GM12892 (cell line): ENCODE results near the gene LMAN1.

Source experiments
- POLR2A ChIP-seq: IDR thresholded peaks from 2 replicates; pipeline ENCODE4 v1.6.1; 2011; ENCODE audit warnings: low read depth, low read length, control low read depth
- POLR2AphosphoS5 ChIP-seq: IDR thresholded peaks from 2 replicates; pipeline ENCODE4 v1.6.1; 2011; ENCODE audit warnings: low read depth, low read length, control low read depth
- TAF1 ChIP-seq: IDR thresholded peaks from 2 replicates; pipeline ENCODE4 v1.6.1; 2011; ENCODE audit warnings: low read depth, mild to moderate bottlenecking, control low read depth, low read length, borderline replicate concordance

- no peak for TF ChIP-seq POLR2AphosphoS5
- TF ChIP-seq POLR2A, result no peak
- no peak for TF ChIP-seq TAF1
These were observed 15.1 kb upstream of the LMAN1 start for GRCh38 chr18:59374128-59374527.
